ENCODE data around the gene TOR1A.

TOR1A gene

GRCh38 chr9:129781131-129781530 is 42.8 kb downstream of the TOR1A start:
- peaks cover 27% of the 10 kb centered on the region for H3K27me3 ChIP-seq (ENCODE audit: insufficient read depth, low read depth)

GRCh38 chr9:129779560-129780190 is 44.3 kb downstream of the TOR1A start:
- H3K9ac ChIP-seq, result no peak overlapping the region
- H3K36me3 ChIP-seq (ENCODE audit: insufficient read depth), result no peaks in the 10 kb centered on the region
- peaks cover 17% of the 10 kb centered on the region; the same call in 1 of the 2 replicates for H3K27me3 ChIP-seq (ENCODE audit: insufficient read depth, low read depth)
- no peak overlapping the region for H3K27ac ChIP-seq
- no peak for TF ChIP-seq CTCF (conservative IDR thresholded peaks at IDR 0.05; ENCODE audit: low read depth, low read length)
- H4K20me1 ChIP-seq (ENCODE audit: insufficient read depth), result no peaks in the 10 kb centered on the region
- H2AFZ ChIP-seq (ENCODE audit: low read depth), result no peak overlapping the region
- no peaks in the 10 kb centered on the region for H3K79me2 ChIP-seq (ENCODE audit: insufficient read depth, low read depth)
- H3K4me3 ChIP-seq (IDR thresholded peaks at IDR 0.05; ENCODE audit: insufficient read depth, low read depth, low read length), result no peak overlapping the region
- peaks cover 9% of the 10 kb centered on the region for H3K4me1 ChIP-seq (ENCODE audit: low read depth, poor library complexity, severe bottlenecking)
- no peak overlapping the region for H3K4me2 ChIP-seq

More at GRCh38 chr9:129781131-129781530, 42.8 kb downstream of the TOR1A start:
- H3K4me1 ChIP-seq (ENCODE audit: low read depth, poor library complexity, severe bottlenecking), result peaks cover 9% of the 10 kb centered on the region
- H4K20me1 ChIP-seq (ENCODE audit: insufficient read depth), result no peaks in the 10 kb centered on the region
- no peak overlapping the region for H3K4me2 ChIP-seq
- H2AFZ ChIP-seq (ENCODE audit: low read depth), result no peak overlapping the region
- H3K27ac ChIP-seq, result no peak overlapping the region
- H3K4me3 ChIP-seq (IDR thresholded peaks at IDR 0.05; ENCODE audit: insufficient read depth, low read depth, low read length), result no peak overlapping the region
- no peak overlapping the region for H3K9ac ChIP-seq
- H3K36me3 ChIP-seq (ENCODE audit: insufficient read depth), result no peaks in the 10 kb centered on the region
- no peaks in the 10 kb centered on the region for H3K79me2 ChIP-seq (ENCODE audit: insufficient read depth, low read depth)
- no peak for TF ChIP-seq CTCF (conservative IDR thresholded peaks at IDR 0.05; ENCODE audit: low read depth, low read length)

- Histone ChIP-seq H3K9ac (no peak overlapping the region), H3K4me2 (no peak overlapping the region), H2AFZ (ENCODE audit: low read depth) (no peak overlapping the region)
Measured at GRCh38 chr9:129778469-129778868, 45.5 kb downstream of the TOR1A start.

GRCh38 chr9:129777769-129778130 is 46.2 kb downstream of the TOR1A start:
- Histone ChIP-seq H3K27ac (no peak overlapping the region), H3K27me3 (ENCODE audit: insufficient read depth, low read depth) (peaks cover 12% of the 10 kb centered on the region; the same call in 1 of the 2 replicates), H3K79me2 (ENCODE audit: insufficient read depth, low read depth) (no peaks in the 10 kb centered on the region), H3K4me2 (no peak overlapping the region), H3K36me3 (ENCODE audit: insufficient read depth) (no peaks in the 10 kb centered on the region), H3K4me1 (ENCODE audit: low read depth, poor library complexity, severe bottlenecking) (peaks cover 9% of the 10 kb centered on the region), H4K20me1 (ENCODE audit: insufficient read depth) (no peaks in the 10 kb centered on the region), H3K4me3 (IDR thresholded peaks at IDR 0.05; ENCODE audit: insufficient read depth, low read depth, low read length) (no peak overlapping the region), H2AFZ (ENCODE audit: low read depth) (no peak overlapping the region), H3K9ac (no peak overlapping the region)
- TF ChIP-seq CTCF (conservative IDR thresholded peaks at IDR 0.05; ENCODE audit: low read depth, low read length), result no peak

More at GRCh38 chr9:129778469-129778868, 45.5 kb downstream of the TOR1A start:
- no peaks in the 10 kb centered on the region for H3K79me2 ChIP-seq (ENCODE audit: insufficient read depth, low read depth)
- H4K20me1 ChIP-seq (ENCODE audit: insufficient read depth), result no peaks in the 10 kb centered on the region
- no peak overlapping the region for H3K27ac ChIP-seq
- peaks cover 9% of the 10 kb centered on the region for H3K4me1 ChIP-seq (ENCODE audit: low read depth, poor library complexity, severe bottlenecking)
- H3K4me3 ChIP-seq (IDR thresholded peaks at IDR 0.05; ENCODE audit: insufficient read depth, low read depth, low read length), result no peak overlapping the region
- H3K36me3 ChIP-seq (ENCODE audit: insufficient read depth), result no peaks in the 10 kb centered on the region
- H3K27me3 ChIP-seq (ENCODE audit: insufficient read depth, low read depth), result peaks cover 15% of the 10 kb centered on the region; the same call in 1 of the 2 replicates
- TF ChIP-seq CTCF (conservative IDR thresholded peaks at IDR 0.05; ENCODE audit: low read depth, low read length), result no peak
